DND-41 (cell line): ENCODE measurements around the gene TDRD15.

ENCODE experiments used
- ATAC-seq: fragments of 200-7000 bp; cut with Tn5 transposase; 3 replicates; pipeline ENCODE4 v1.9.1; 2021; ENCODE audit warnings: low read depth; ENCODE audit not compliant: insufficient read depth
- DNase-seq: peaks from one replicate; pipeline ENCODE4 v3.0.0-alpha.2; 2020
- H2AFZ ChIP-seq: 2 replicates; pipeline ENCODE4 v1.6.0; 2012; ENCODE audit warnings: low read depth, low read length
- H3K27ac ChIP-seq: 2 replicates; pipeline ENCODE4 v1.5.1; 2012; ENCODE audit warnings: low read length, inconsistent platforms
- H3K27me3 ChIP-seq: fragments of 200-600 bp; sonication (generic); 2 replicates; pipeline ENCODE4 v1.6.0; 2012; ENCODE audit warnings: low read length, mild to moderate bottlenecking, inconsistent platforms; ENCODE audit not compliant: insufficient read depth, poor library complexity
- H3K36me3 ChIP-seq: 2 replicates; pipeline ENCODE4 v1.5.1; 2012; ENCODE audit warnings: low read length, inconsistent platforms; ENCODE audit not compliant: insufficient read depth
- H3K4me1 ChIP-seq: 2 replicates; pipeline ENCODE4 v1.5.1; 2012; ENCODE audit warnings: mild to moderate bottlenecking, low read length; ENCODE audit not compliant: insufficient read depth
- H3K4me2 ChIP-seq: 2 replicates; pipeline ENCODE4 v1.6.0; 2012; ENCODE audit warnings: mild to moderate bottlenecking, moderate library complexity, low read length, inconsistent platforms; ENCODE audit not compliant: insufficient read depth
- H3K4me3 ChIP-seq, 2 experiments: fragments of 200-600 bp in 1 of 2; shearing (Covaris generic) in 1 of 2; 2 replicates each; pipeline ENCODE4 v1.5.1; 2012 to 2016; ENCODE audit warnings: inconsistent platforms in 2 of 2, low read length in 2 of 2, mild to moderate bottlenecking in 2 of 2, low read depth in 1 of 2, moderate library complexity in 1 of 2
- H3K79me2 ChIP-seq: 2 replicates; pipeline ENCODE4 v1.6.0; 2012; ENCODE audit warnings: low read length, inconsistent platforms; ENCODE audit not compliant: insufficient read depth
- H3K9ac ChIP-seq: 2 replicates; pipeline ENCODE4 v1.6.0; 2012; ENCODE audit warnings: low read depth, mild to moderate bottlenecking, inconsistent platforms, low read length, moderate library complexity
- H3K9me3 ChIP-seq: 2 replicates; pipeline ENCODE4 v1.5.1; 2012; ENCODE audit warnings: low read length, moderate library complexity, mild to moderate bottlenecking, inconsistent platforms; ENCODE audit not compliant: insufficient read depth, severe bottlenecking
- H4K20me1 ChIP-seq: 2 replicates; pipeline ENCODE4 v1.6.0; 2012; ENCODE audit warnings: low read length; ENCODE audit not compliant: insufficient read depth
- CTCF ChIP-seq: IDR thresholded peaks from 2 replicates; pipeline ENCODE4 v1.5.1; 2012; ENCODE audit warnings: borderline replicate concordance, low read length, moderate library complexity, mild to moderate bottlenecking; ENCODE audit not compliant: poor library complexity, severe bottlenecking; ENCODE audit errors: extremely low read depth
- EZH2 ChIP-seq: IDR thresholded peaks from 3 replicates; pipeline ENCODE4 v1.6.1; 2012; ENCODE audit warnings: borderline replicate concordance, low read depth, mild to moderate bottlenecking, moderate library complexity, low read length, inconsistent platforms; ENCODE audit not compliant: severe bottlenecking

Gene TDRD15

GRCh38 chr2:21161122-21161521 lies 37.4 kb downstream of the TDRD15 start:
- no peak for TF ChIP-seq CTCF
- TF ChIP-seq EZH2, result no peak
- H3K79me2 ChIP-seq, result no peaks in the 10 kb centered on the region
- H3K9me3 ChIP-seq, result no peaks in the 10 kb centered on the region
- DNase-seq, result no peak
- H3K27ac ChIP-seq, result no peak overlapping the region
- no peaks in the 10 kb centered on the region for H4K20me1 ChIP-seq
- no peaks in the 10 kb centered on the region for H3K27me3 ChIP-seq
- H3K4me2 ChIP-seq, result no peak overlapping the region
- H2AFZ ChIP-seq, result no peak overlapping the region
- H3K4me1 ChIP-seq, result no peaks in the 10 kb centered on the region
- no peak overlapping the region for H3K9ac ChIP-seq
- ATAC-seq, result no peak
- no peaks in the 10 kb centered on the region for H3K36me3 ChIP-seq
- H3K4me3 ChIP-seq, result no peak overlapping the region

- TF ChIP-seq EZH2 (no peak), CTCF (no peak)
Observed at GRCh38 chr2:21161832-21162614, 38.3 kb downstream of the TDRD15 start.

GRCh38 chr2:21162615-21162878 lies 38.8 kb downstream of the TDRD15 start:
- no peaks in the 10 kb centered on the region for H3K27me3 ChIP-seq
- ATAC-seq (no peak), DNase-seq (no peak)
- H3K4me2 ChIP-seq, result no peak overlapping the region
- H2AFZ ChIP-seq, result no peak overlapping the region
- no peak overlapping the region for H3K4me3 ChIP-seq
- no peaks in the 10 kb centered on the region for H3K4me1 ChIP-seq
- no peak overlapping the region for H3K9ac ChIP-seq
- H3K27ac ChIP-seq, result no peak overlapping the region
- no peaks in the 10 kb centered on the region for H3K36me3 ChIP-seq
- no peaks in the 10 kb centered on the region for H3K9me3 ChIP-seq
- H3K79me2 ChIP-seq, result no peaks in the 10 kb centered on the region
- TF ChIP-seq EZH2 (no peak), CTCF (no peak)
- no peaks in the 10 kb centered on the region for H4K20me1 ChIP-seq

More at GRCh38 chr2:21161832-21162614, 38.3 kb downstream of the TDRD15 start:
- H3K27ac ChIP-seq, result no peak overlapping the region
- H3K4me3 ChIP-seq, result no peak overlapping the region
- H4K20me1 ChIP-seq, result no peaks in the 10 kb centered on the region
- H3K36me3 ChIP-seq, result no peaks in the 10 kb centered on the region
- no peak for DNase-seq
- ATAC-seq, result no peak
- H3K4me1 ChIP-seq, result no peaks in the 10 kb centered on the region
- H3K9ac ChIP-seq, result no peak overlapping the region
- H2AFZ ChIP-seq, result no peak overlapping the region
- H3K4me2 ChIP-seq, result no peak overlapping the region
- no peaks in the 10 kb centered on the region for H3K79me2 ChIP-seq
- no peaks in the 10 kb centered on the region for H3K27me3 ChIP-seq
- H3K9me3 ChIP-seq, result no peaks in the 10 kb centered on the region

GRCh38 chr2:21163213-21163612 lies 39.4 kb downstream of the TDRD15 start:
- Histone ChIP-seq H3K4me2 (no peak overlapping the region), H3K9me3 (no peaks in the 10 kb centered on the region), H3K4me1 (no peaks in the 10 kb centered on the region), H2AFZ (no peak overlapping the region), H3K27ac (no peak overlapping the region), H3K36me3 (no peaks in the 10 kb centered on the region), H3K27me3 (no peaks in the 10 kb centered on the region), H4K20me1 (no peaks in the 10 kb centered on the region), H3K79me2 (no peaks in the 10 kb centered on the region), H3K4me3 (no peak overlapping the region), H3K9ac (no peak overlapping the region)
- ATAC-seq, result no peak
- no peak for TF ChIP-seq EZH2
- TF ChIP-seq CTCF, result no peak
- no peak for DNase-seq
